Effector memory CD8-positive, alpha-beta T cell (primary cell): ENCODE results near the gene FURIN.
"Not testable (repeated sequence)": the region's sequence is repeated elsewhere in the genome, so short reads cannot be mapped to it uniquely, and the experiment has no call there.

Source experiments
- ATAC-seq: fragments of 150-1000 bp; cut with Tn5 transposase; replicated peaks from 2 replicates; pipeline ENCODE4 v1.10.0; 2021; ENCODE audit warnings: mild to moderate bottlenecking, moderate library complexity
- DNase-seq, 3 experiments: peaks; one replicate each; pipeline ENCODE4 v3.0.0; 2021
- H3K27ac Mint-ChIP-seq, 2 donors: one replicate each; pipeline ENCODE4 v1.8.0; 2022; ENCODE audit warnings: mild to moderate bottlenecking in 2 of 2, mixed read lengths in 2 of 2, moderate library complexity in 2 of 2
- H3K27me3 Mint-ChIP-seq, 2 donors: one replicate each; pipeline ENCODE4 v1.8.0; 2022; ENCODE audit warnings: mixed read lengths in 2 of 2
- H3K36me3 Mint-ChIP-seq: one replicate; pipeline ENCODE4 v1.8.0; 2022; ENCODE audit warnings: mild to moderate bottlenecking, moderate library complexity, mixed read lengths; ENCODE audit not compliant: insufficient read depth
- H3K4me1 Mint-ChIP-seq, 2 donors: one replicate each; pipeline ENCODE4 v1.8.0; 2022; ENCODE audit warnings: low read depth in 2 of 2, mixed read lengths in 2 of 2
- H3K4me3 Mint-ChIP-seq, 2 donors: one replicate each; pipeline ENCODE4 v1.8.0; 2022; ENCODE audit warnings: mild to moderate bottlenecking in 2 of 2, mixed read lengths in 2 of 2, moderate library complexity in 2 of 2
- H3K9me3 Mint-ChIP-seq, 2 donors: one replicate each; pipeline ENCODE4 v1.8.0; 2022; ENCODE audit warnings: mixed read lengths in 2 of 2

FURIN gene

GRCh38 chr15:90917569-90917968 is 49.2 kb downstream of the FURIN start:
- no peak overlapping the region for H3K4me3 Mint-ChIP-seq
- no peaks in the 10 kb centered on the region for H3K9me3 Mint-ChIP-seq
- peaks cover 49% of the 10 kb centered on the region for H3K36me3 Mint-ChIP-seq
- DNase-seq (no peak), ATAC-seq (no peak)
- no peaks in the 10 kb centered on the region for H3K27me3 Mint-ChIP-seq
- H3K4me1 Mint-ChIP-seq, result peaks cover 4 to 5% of the 10 kb centered on the region in 2 donors
- H3K27ac Mint-ChIP-seq, result peak overlapping the region in 1 of 2 donors; percentile 59

DNA sequence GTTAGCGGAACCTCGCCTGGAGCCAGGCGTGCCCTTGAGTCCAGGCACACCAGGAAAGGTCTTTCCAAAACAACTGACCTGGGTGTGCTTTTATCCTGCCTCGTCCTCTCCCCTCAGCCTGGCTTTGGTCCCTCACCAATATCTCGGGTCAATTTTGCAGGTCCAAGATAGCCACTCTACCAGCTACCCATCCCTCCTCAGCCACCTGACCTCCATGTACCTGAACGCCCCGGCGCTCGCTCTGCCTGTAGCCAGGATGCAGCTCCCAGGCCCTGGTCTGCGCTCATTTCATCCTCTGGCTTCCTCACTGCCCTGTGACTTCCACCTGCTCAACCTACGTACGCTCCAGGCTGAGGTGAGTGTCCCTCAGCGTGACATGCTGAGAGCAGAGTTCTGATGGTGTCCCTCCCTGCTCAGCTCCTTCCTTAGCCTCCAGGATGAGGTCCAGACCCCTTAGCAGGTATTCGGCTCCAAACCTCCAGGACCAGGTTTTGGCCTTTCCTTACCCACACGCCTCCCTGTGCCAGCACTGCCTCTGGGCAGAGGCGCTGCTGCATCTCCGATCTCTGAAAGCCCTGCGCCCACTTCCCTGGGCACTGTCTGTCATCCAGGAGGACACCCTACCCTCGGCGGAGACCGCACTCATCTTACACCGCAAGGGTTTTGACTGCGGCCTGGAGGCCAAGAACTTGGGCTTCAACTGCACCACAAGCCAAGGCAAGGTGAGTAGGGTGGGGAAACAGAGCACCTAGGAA is 49.8 kb downstream of the FURIN start:
- no peaks in the 10 kb centered on the region for H3K27me3 Mint-ChIP-seq
- H3K4me3 Mint-ChIP-seq, result no peak overlapping the region
- DNase-seq, result no peak
- no peaks in the 10 kb centered on the region for H3K9me3 Mint-ChIP-seq
- peaks cover 4 to 5% of the 10 kb centered on the region in 2 donors for H3K4me1 Mint-ChIP-seq
- ATAC-seq, result no peak
- H3K36me3 Mint-ChIP-seq, result peaks cover 49% of the 10 kb centered on the region
- peak overlapping the region in 1 of 2 donors; percentile 59 for H3K27ac Mint-ChIP-seq

- no peak overlapping the region for H3K4me3 Mint-ChIP-seq
- H3K4me1 Mint-ChIP-seq, result peaks cover 4 to 5% of the 10 kb centered on the region in 2 donors
- no peak for ATAC-seq
- H3K9me3 Mint-ChIP-seq, result no peaks in the 10 kb centered on the region
- H3K27ac Mint-ChIP-seq, result peak overlapping the region in 1 of 2 donors; percentile 51
- no peaks in the 10 kb centered on the region for H3K27me3 Mint-ChIP-seq
- H3K36me3 Mint-ChIP-seq, result peaks cover 47% of the 10 kb centered on the region
- no peak for DNase-seq
Observed at GRCh38 chr15:90918835-90919234, 50.4 kb downstream of the FURIN start.

DNA sequence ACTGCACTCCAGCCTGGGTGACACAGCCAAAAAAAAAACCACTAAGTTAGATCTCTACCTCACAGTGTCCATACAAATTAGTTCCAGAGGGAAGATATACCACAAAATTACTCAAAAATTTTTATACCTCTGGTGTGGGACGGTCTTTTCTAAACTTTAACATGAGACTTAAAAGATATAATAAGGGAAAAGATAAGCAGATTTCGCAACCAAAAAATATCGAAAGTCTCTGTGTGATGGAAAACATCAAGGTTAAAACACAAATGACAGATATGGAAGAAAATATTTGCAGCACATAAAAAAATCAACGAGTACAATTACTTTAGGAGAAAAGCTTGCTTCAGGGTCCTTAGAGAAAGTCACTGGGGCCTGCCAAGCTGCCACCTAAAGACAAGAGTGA is 53.5 kb downstream of the FURIN start:
- no peak overlapping the region for H3K4me3 Mint-ChIP-seq
- H3K36me3 Mint-ChIP-seq, result peaks cover 24% of the 10 kb centered on the region
- peaks cover 0 to 4% of the 10 kb centered on the region in 2 donors for H3K4me1 Mint-ChIP-seq
- H3K9me3 Mint-ChIP-seq, result no peaks in the 10 kb centered on the region
- DNase-seq (no peak), ATAC-seq (no peak)
- H3K27me3 Mint-ChIP-seq, result no peaks in the 10 kb centered on the region
- no peak overlapping the region for H3K27ac Mint-ChIP-seq

- not testable (repeated sequence) for H3K27ac Mint-ChIP-seq, H3K4me3 Mint-ChIP-seq, ATAC-seq, H3K9me3 Mint-ChIP-seq, H3K4me1 Mint-ChIP-seq, H3K27me3 Mint-ChIP-seq, DNase-seq
- H3K36me3 Mint-ChIP-seq, result peaks cover 15% of the 10 kb centered on the region
Observed at GRCh38 chr15:90922712-90923322, 54.4 kb downstream of the FURIN start.

- H3K36me3 Mint-ChIP-seq, result peaks cover 7% of the 10 kb centered on the region
- no peak overlapping the region for H3K4me3 Mint-ChIP-seq
- no peaks in the 10 kb centered on the region for H3K9me3 Mint-ChIP-seq
- ATAC-seq (no peak), DNase-seq (no peak)
- H3K27me3 Mint-ChIP-seq, result no peaks in the 10 kb centered on the region
- no peaks in the 10 kb centered on the region for H3K4me1 Mint-ChIP-seq
- no peak overlapping the region for H3K27ac Mint-ChIP-seq
Observed at GRCh38 chr15:90924375-90924774, 56.0 kb downstream of the FURIN start.

- not testable (repeated sequence) for H3K4me3 Mint-ChIP-seq, H3K27me3 Mint-ChIP-seq, DNase-seq, ATAC-seq, H3K9me3 Mint-ChIP-seq, H3K27ac Mint-ChIP-seq
- peaks cover 11% of the 10 kb centered on the region for H3K36me3 Mint-ChIP-seq
- peaks cover 16 to 21% of the 10 kb centered on the region in 2 donors for H3K4me1 Mint-ChIP-seq
Observed at GRCh38 chr15:90926766-90927165, 58.4 kb downstream of the FURIN start.

- not testable (repeated sequence) for DNase-seq, H3K27ac Mint-ChIP-seq, ATAC-seq, H3K9me3 Mint-ChIP-seq, H3K27me3 Mint-ChIP-seq
- Mint-ChIP-seq H3K4me1 (peaks cover 21 to 27% of the 10 kb centered on the region in 2 donors), H3K4me3 (peak overlapping the region; percentile 1 to 46), H3K36me3 (peaks cover 13% of the 10 kb centered on the region)
Observed at GRCh38 chr15:90928106-90928505, 59.7 kb downstream of the FURIN start.

DNA sequence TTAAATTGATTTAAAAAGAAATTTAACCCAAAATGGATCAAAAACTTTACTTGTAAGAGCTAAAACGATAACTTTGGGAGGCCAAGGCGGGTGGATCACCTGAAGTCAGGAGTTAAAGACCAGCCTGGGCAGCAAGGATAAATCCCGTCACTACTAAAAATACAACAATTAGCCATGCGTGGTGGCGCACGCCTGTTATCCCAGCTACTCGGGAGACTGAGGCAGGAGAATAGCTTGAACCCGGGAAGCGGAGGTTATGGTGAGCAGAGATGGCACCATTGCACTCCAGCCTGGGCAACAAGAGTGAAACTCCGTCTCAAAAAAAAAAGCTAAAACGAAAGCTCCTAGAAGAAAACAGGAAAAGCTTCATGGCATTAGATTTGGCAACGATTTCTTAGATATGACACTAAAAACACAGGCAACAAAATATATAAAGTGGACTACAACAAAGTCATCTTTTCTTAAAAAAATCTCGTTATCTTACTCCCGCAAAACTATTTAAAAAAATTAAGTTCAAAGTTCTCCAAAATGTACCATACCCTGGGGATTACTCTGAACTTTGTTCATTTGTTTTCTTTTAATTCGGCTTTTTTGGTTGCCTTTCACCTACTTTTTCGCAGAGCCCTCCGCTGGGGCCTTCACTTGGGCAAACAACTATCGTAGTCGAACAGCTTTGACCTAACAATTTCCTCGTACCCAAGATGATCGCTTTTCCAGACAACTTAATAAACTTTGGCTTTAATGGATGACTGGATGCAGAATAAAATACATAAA is 61.0 kb downstream of the FURIN start:
- Mint-ChIP-seq H3K27me3 (no peaks in the 10 kb centered on the region), H3K4me3 (peak overlapping the region; percentile 97 to 98), H3K27ac (peak overlapping the region; percentile 94 to 96), H3K9me3 (no peaks in the 10 kb centered on the region), H3K4me1 (peaks cover 26 to 34% of the 10 kb centered on the region in 2 donors), H3K36me3 (peaks cover 16% of the 10 kb centered on the region)
- DNase-seq (no peak), ATAC-seq (no peak)

- ATAC-seq (no peak), DNase-seq (no peak)
- Mint-ChIP-seq H3K4me1 (peaks cover 33 to 43% of the 10 kb centered on the region in 2 donors), H3K27ac (peak overlapping the region; percentile 95 to 97), H3K4me3 (peak overlapping the region; percentile 97 to 98), H3K36me3 (peaks cover 19% of the 10 kb centered on the region), H3K27me3 (no peaks in the 10 kb centered on the region), H3K9me3 (no peaks in the 10 kb centered on the region)
Observed at GRCh38 chr15:90930861-90931574, 62.6 kb downstream of the FURIN start.

DNA sequence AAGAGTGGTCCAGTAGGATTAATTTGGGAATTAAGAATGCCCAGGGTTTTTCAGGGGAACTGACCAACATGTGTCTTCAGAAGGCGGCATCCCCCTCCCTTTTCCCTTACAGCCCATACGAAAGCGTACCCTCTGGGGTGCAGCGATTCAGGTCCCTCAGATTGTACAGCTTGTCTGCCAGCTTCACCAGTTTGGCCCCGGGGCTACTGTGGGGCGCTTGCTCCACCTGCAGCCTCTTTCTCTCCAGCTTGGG is 63.1 kb downstream of the FURIN start:
- H3K4me3 Mint-ChIP-seq, result peak overlapping the region; percentile 97 to 98
- H3K27me3 Mint-ChIP-seq, result no peaks in the 10 kb centered on the region
- no peak for DNase-seq
- H3K9me3 Mint-ChIP-seq, result no peaks in the 10 kb centered on the region
- no peak for ATAC-seq
- H3K36me3 Mint-ChIP-seq, result peaks cover 19% of the 10 kb centered on the region
- H3K27ac Mint-ChIP-seq, result peak overlapping the region; percentile 95 to 97
- H3K4me1 Mint-ChIP-seq, result peaks cover 38 to 48% of the 10 kb centered on the region in 2 donors

- Mint-ChIP-seq H3K27ac (peak within 1 kb of the TSS; percentile 95 to 97), H3K36me3 (peaks cover 19% of the 10 kb centered on the region), H3K27me3 (no peaks in the 10 kb centered on the region), H3K4me3 (peak within 1 kb of the TSS; percentile 97 to 98), H3K4me1 (peaks cover 40 to 54% of the 10 kb centered on the region in 2 donors), H3K9me3 (no peaks in the 10 kb centered on the region)
- ATAC-seq (peak; percentile 57), DNase-seq (peak; percentile 89)
Observed at GRCh38 chr15:90931828-90932659, 63.7 kb downstream of the FURIN start, which contains the start of gene HDDC3. TSS of gene HDDC3 (minus strand) at chr15:90932549. CDS start at chr15:90932540, 9 bp downstream.
